Subcutaneous adipose tissue (tissue), 4 donors: ENCODE results near the gene RANBP3. TPM values are rescaled to one million over a fixed set of nuclear protein-coding genes. Genes with fewer than 3 reads are reported as not detected.

ENCODE experiments used
- total RNA-seq, 4 donors: library from RNA; depleted of rRNA; stranded (reverse); fragments of >200 nt; gene quantifications; one replicate each; pipeline ENCODE4 v1.1.0, GENCODE V29; 2016

The RANBP3 gene
- total RNA-seq, 4 donors from 2014 or later = 28.8 to 84.2 (median 57.7) TPM

Other genes starting within 250 kb of the RANBP3 start
- 1 to 10 TPM in 1 of 4 donors, under 1 TPM in 1, not detected in 2; 0.66 to 1.9 TPM for gene PRR22, start 193.4 kb downstream of the RANBP3 start, total RNA-seq
- gene DUS3L, start 187.0 kb downstream of the RANBP3 start, total RNA-seq = 10 to 100 TPM; 19.4 to 25.1 (median 23.8) TPM
- gene NRTN, start 173.1 kb downstream of the RANBP3 start, total RNA-seq = not detected
- gene FUT6, start 138.4 kb downstream of the RANBP3 start, total RNA-seq = 1 to 10 TPM in 1 of 4 donors, not detected in 3; 1.1 TPM
- gene FUT3, start 126.7 kb downstream of the RANBP3 start, total RNA-seq = not detected
- gene FUT5, start 107.6 kb downstream of the RANBP3 start, total RNA-seq = not detected
- gene NDUFA11, start 74.3 kb downstream of the RANBP3 start, total RNA-seq = 100 to 1,000 TPM; 147 to 197 (median 162) TPM
- 10 to 100 TPM in 1 of 4 donors, 1 to 10 TPM in 2, under 1 TPM in 1; 0.65 to 13.0 (median 5.6) TPM for gene VMAC, start 73.3 kb downstream of the RANBP3 start, total RNA-seq
- 10 to 100 TPM in 1 of 4 donors, 1 to 10 TPM in 3; 1.5 to 13.4 (median 6.6) TPM for gene CAPS, start 63.9 kb downstream of the RANBP3 start, total RNA-seq
- gene RFX2, start 132.4 kb upstream of the RANBP3 start, total RNA-seq = 1 to 10 TPM; 2.9 to 8.9 (median 7.2) TPM
- gene ACSBG2, start 157.5 kb upstream of the RANBP3 start, total RNA-seq = under 1 TPM in 2 of 4 donors, not detected in 2; 0.57 to 0.68 TPM